HTERT RPE-1 (cell line): Measurements from ENCODE around the gene SMARCA1.

Experiments used
- in situ Hi-C: fragments of 300-500 bp; cut with MboI; formaldehyde crosslinking; loops from 4 replicates; pipeline ENCODE4 v1.14.3; 2020; ENCODE audit warnings: low sequenced_read_pairs

Gene SMARCA1

DNA sequence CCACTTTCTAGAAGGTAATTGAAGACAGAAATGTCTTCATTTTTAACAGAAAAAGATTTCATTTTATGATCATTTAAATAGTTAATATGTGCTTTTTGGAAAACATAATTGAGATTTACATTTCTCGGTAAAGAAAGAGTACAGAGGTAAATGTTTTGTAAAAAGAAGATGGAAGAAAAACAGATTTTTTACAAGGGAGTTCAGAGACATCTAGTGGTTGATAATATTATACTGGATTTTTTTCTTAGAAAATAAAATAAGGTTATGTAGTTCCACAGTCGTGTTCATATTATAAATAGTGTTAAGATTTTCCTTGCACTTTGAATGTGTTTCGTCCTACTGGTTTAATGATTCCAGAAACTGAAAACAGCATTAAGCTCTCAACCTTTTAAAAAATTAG is 60.6 kb downstream of the SMARCA1 start:
- in situ Hi-C loops, result no loop called here

DNA sequence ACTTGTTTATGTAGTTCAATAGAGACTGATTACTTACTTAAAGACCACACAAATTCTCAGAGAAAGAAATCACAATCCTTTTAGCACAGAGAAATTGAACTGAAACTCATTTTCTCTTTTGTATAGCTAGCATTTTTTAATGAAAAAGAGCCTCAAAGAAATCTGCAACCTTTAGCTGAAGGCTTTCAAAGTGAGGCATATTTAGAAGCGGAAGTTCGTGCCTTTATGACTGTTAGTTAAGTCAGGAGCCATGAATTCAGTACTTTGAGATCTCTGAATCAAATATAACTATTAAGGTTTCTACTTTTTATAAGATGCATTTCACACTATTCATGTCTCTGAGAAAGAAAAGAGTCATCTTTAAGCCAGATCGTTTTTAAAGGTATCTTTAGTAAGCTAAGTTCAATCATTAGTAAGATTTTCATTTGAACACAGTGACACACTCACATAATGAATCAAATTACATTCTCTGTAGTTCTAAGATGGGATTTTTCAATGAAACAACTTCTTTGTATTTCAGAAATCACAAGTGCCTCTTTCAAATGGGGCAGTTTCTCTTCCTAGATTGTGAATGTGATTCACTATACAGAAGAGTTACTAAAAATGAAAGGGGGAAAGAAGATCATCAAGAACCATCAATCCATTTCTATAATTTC is 61.4 kb downstream of the SMARCA1 start:
- in situ Hi-C loops, result no loop called here

DNA sequence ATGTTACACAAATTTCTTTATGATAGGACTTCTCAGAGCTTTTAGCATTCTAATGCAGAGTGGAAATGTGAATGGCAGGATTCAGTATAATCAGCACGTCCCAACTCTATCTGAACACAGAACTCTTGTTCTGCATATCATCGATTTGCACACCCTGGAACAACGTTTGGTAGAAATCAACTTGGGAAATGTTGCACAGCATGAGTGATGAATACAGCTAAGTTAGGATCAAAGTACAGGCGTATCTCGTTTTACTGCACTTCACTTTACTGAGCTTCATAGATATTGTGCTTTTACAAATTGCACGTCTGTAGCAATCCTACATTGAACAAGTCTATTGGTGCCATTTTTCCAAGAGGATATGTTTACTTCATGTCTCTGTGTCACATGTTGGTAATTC is 70.8 kb downstream of the SMARCA1 start:
- in situ Hi-C loops, result no loop called here

DNA sequence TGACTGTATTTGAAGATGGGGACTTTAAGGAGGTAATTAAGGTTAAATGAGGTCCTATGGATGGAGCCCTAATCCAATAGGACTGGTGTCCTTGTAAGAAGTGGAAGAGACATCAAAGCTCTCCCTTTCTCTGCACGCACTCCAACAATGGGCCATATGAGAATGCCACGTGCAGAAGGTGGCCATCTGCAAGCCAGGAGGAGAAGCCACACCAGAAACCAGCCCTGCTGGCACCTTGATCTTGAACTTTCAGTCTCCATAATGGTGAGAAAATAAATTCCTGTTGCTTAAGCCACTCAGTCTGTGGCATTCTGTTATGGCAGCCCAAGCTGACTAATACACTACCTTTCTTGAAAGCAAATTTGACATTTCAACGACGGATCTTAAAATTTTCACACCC is 73.2 kb downstream of the SMARCA1 start:
- in situ Hi-C loops, result no loop called here

DNA sequence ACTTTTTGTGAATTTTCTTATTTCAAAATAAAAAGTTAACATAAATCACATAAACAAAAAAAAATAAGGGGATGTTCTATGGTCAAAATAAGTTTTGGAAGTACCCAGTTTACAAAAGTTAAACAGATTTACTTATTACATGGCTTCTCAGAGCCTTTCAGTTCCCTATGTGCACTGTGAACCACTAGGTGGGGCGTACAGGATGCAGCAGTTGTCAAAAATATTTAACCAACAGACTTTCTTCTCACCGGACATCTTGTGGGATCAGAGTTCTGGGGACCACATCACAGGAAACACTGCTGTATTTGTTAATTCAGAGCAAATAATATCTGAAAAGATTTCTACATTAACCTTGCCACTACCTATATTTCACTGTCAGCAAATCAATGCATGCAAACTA is 74.1 kb downstream of the SMARCA1 start:
- in situ Hi-C loops, result no loop called here

DNA sequence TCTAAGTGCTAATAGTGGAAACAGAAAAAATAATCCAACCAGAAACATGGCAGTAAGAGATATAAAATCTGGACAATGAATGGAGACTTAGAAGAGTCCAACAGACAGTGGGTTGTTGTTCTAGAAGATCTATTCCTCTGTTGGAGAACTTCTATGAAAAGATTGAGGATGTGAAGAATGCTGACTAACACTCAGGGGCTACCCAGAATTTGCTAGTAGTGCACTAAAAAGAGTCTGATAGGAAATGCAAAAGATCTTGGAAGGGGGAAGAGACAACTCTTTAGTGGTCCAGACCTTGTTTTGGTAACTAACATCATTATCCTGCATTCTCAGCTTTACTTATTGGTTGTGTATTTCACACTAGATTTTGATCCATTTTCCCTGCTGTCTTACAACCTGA is 77.9 kb downstream of the SMARCA1 start:
- in situ Hi-C loops, result no loop called here

DNA sequence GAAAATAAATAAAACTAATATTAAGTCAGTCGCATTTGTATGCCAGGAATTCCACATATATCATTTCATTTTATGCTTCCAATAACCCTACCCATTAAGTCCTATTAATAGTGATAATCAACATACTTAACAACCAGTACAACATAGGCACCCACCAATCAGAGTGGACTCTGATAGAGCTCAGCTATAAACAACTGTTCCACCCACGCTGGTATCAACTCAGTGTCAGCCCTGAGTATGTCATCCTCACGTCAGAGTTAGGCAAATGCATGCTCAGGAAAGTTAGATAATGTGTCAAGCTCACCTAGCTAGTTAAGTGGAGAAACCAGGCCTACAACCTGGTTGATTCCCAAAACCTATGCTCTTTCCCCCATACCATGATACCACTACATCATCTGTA is 89.3 kb downstream of the SMARCA1 start:
- in situ Hi-C loops, result no loop called here

DNA sequence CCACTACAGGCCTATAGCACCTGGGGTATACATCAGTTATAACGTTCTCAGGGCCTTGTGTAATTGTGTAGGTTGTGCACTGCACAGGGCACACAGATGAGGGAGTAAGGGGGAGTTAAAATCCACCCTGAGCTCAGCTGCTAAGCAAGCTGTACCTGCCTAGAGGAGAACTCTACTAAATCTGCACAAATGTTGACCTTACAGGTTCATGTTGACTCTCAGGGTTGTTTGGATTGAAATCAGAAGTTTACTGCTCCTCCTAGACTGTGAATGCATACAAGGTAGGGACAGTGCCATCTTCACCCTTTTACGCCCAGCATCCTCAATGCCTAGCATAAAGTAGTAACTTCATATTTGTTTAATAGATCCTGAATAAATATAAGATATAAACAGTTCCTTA is 89.8 kb downstream of the SMARCA1 start:
- in situ Hi-C loops, result no loop called here

DNA sequence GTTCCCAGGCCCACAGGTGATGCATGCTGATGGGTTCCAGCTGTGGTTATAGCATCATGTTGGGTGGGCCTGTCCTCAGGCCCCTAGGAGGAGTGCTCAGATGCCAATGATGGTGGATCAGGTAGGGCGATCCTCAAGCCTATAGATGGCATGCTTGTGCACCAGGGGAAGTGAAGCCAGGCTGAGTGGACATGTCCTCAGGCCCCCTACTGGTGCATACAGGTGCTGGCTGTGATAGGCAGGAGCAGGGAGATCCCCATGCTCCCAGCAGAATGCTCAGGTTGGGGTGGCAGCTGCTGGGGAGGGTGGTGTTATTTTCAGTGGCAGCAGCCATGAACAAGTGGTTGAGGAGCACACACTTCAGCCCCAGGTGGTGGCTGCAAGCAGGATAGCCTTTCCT is 96.0 kb downstream of the SMARCA1 start:
- in situ Hi-C loops, result no loop called here

DNA sequence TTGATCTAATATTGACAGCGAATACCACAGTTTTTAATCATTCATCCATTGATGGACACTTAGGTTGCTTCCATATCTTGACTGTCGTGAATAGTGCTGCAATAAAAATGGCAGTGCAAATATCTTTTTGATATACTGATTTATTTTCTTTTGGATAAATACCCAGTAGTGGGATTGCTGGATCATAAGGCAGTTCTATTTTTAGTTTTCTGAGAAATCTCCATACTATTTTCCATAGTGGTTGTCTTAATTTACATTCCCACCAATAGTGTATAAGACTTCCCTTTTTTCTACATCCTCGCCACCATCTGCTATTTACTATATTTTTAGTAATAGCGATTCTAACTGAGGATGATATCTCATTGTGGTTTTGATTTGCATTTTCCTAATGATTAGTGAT is 100.1 kb downstream of the SMARCA1 start:
- in situ Hi-C loops, result no loop called here

DNA sequence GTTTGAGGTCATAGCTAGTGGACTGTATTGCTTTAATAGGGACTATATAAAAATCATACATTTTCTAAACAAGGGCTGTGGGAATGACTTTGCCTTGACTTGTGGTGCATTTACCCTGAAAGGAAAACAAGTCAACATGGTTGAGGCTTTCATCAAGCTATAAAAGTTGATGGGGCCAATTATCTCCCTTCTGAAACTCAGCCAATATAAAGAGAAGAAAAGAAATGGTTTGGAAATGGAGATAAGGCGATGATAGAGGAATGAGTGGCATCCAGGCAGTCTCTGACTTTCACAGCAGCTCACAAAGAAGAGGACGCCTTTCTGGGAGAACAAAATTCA is 118.7 kb downstream of the SMARCA1 start:
- in situ Hi-C loops, result no loop called here

DNA sequence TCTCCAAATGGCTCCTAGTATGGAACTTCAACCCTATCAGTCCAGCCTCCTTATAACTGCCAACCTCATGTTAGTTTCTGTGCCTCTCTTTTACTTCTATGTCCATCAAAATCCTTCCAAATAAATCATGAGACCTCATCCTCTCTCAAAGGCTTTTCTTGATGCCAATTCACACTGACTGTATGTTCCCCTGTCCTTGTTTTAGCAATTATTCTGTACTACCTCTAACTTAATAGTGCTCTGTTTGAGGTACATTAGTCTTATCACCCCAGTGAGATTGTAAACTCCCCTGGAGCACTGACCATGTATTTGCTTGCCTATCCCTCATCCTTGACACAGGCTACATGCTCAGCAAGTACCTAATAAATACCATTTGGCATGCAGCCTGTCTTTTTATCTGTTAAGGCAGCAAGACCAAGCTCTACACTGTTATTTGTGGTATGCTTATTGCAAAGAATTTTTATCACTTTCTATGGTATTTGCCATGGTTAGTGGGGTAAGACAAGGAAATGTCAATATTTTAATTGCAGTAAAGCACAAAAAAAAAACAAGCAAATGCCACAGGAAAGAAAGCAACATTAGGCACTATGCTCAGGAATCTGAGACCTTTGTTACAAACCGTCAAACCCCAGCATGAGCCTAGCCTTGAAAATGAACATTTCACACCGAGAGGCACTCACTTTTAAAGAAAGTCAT is 119.2 kb downstream of the SMARCA1 start:
- in situ Hi-C loops, result no loop called here
